Measurements from ENCODE around the gene NECAB2.

NECAB2 gene

DNA sequence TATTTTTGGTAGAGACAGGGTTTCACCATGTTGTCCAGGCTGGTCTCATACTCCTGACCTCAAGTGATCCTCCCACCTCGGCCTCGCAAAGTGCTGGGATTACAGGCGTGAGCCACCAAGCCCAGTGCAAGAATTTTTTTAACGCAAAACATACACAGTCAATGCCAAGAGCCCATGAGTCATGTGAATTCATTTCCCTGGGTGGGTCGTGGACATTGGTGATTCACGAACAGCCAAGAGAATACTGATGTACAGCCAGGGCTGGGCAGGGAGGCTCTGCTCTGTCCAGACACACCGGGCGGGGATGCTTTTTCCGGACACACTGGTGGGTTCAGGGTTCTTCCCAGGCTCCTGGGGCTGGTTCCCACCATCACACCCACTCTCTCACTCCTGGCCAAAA lies 56.8 kb downstream of the NECAB2 start:
- DNase-seq (ENCODE audit: low read depth in 2 of 2), result no peak

- no peak for DNase-seq (ENCODE audit: low read depth in 2 of 2)
Observed at GRCh38 chr16:84026606-84027005, 58.6 kb downstream of the NECAB2 start.

- no peak for DNase-seq (ENCODE audit: low read depth in 2 of 2)
Observed at GRCh38 chr16:84027625-84028024, 59.6 kb downstream of the NECAB2 start.

- no peak for DNase-seq (ENCODE audit: low read depth in 2 of 2)
Observed at GRCh38 chr16:84029297-84030047, 61.4 kb downstream of the NECAB2 start.

- DNase-seq (ENCODE audit: low read depth in 2 of 2), result no peak
Observed at GRCh38 chr16:84031556-84031955, 63.5 kb downstream of the NECAB2 start.

DNA sequence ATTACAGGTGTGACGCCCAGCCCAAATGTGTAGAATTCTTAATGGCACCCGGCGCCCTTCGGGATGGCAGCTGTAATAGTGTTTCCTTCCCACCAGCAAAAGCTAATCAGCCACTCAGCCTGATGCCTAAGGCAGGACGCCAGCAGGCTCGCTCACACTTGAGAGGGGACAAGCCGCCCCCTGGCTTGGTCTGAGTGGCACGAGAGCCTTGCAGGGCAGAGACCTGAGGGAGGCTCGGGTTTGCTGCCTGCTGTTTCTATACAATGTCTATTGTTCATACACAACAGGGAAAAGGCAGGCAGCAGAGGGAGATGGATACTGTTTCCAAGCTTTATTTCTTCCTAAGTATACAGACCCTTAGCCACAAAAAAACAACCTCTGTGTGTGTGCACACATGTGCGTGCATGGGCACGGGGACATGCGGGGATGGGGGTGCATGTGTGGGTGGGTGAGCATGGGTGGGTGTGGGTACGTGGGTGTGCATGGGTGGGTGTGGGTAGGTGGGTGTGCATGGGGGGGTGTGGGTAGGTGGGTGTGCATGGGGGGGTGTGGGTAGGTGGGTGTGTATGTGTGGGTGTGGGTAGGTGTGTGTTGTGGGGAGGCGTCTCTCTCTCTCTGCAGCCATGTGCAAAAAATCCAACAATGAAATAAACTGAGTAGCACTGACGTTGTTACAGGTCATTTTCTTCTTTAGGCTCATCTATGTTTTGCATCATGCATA lies 64.6 kb downstream of the NECAB2 start:
- no peak for DNase-seq (ENCODE audit: low read depth in 2 of 2)

GRCh38 chr16:84033251-84034195 lies 65.5 kb downstream of the NECAB2 start:
- DNase-seq (ENCODE audit: low read depth in 2 of 2), result no peak

DNA sequence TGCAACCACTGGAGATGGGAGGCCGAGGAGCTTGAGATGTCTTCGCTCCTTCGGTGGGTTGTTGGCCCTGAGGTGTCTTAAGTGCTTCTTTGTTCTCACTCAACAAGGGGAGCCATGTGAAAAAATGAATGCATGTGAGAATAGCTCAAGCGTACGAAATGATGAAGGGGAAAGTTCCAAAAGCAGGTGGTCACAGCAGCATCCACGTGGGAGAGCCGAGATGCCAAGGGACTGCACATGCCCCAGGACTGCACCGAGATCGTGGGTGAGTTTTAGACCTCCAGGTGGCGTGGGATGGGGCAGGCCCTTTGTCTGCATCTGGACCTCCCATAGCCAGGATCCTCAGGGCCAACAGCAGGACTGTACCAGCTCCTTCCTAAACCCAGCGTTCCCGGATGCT lies 66.5 kb downstream of the NECAB2 start:
- DNase-seq (ENCODE audit: low read depth in 2 of 2), result no peak

DNA sequence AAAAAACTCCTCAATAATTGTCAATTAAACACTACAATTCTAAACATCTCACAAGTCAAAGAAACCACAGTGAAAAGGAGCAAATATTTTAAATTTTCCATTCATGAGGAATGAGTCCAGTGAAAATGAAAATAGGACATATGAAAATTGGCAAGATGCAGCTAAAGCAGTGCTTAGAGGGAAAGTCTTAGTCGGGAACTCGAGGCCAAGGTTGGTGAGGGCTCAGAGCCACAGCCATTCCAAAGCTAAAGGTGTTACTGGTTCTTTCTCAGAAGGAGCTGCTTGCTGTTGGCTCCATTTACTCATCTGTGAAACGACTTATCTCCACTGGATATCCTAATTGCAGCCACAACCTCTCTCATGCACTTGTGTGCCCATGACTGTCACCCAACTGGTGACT lies 68.1 kb downstream of the NECAB2 start:
- no peak for DNase-seq (ENCODE audit: low read depth in 2 of 2)

- DNase-seq (ENCODE audit: low read depth in 2 of 2), result no peak
Observed at GRCh38 chr16:84036982-84037425, 69.0 kb downstream of the NECAB2 start.

GRCh38 chr16:84038469-84038868 lies 70.4 kb downstream of the NECAB2 start:
- DNase-seq (ENCODE audit: low read depth in 2 of 2), result no peak

- DNase-seq (ENCODE audit: low read depth in 2 of 2), result no peak
Observed at GRCh38 chr16:84039696-84040095, 71.7 kb downstream of the NECAB2 start.

- no peak for DNase-seq (ENCODE audit: low read depth in 2 of 2)
Observed at GRCh38 chr16:84040226-84040822, 72.3 kb downstream of the NECAB2 start.

DNA sequence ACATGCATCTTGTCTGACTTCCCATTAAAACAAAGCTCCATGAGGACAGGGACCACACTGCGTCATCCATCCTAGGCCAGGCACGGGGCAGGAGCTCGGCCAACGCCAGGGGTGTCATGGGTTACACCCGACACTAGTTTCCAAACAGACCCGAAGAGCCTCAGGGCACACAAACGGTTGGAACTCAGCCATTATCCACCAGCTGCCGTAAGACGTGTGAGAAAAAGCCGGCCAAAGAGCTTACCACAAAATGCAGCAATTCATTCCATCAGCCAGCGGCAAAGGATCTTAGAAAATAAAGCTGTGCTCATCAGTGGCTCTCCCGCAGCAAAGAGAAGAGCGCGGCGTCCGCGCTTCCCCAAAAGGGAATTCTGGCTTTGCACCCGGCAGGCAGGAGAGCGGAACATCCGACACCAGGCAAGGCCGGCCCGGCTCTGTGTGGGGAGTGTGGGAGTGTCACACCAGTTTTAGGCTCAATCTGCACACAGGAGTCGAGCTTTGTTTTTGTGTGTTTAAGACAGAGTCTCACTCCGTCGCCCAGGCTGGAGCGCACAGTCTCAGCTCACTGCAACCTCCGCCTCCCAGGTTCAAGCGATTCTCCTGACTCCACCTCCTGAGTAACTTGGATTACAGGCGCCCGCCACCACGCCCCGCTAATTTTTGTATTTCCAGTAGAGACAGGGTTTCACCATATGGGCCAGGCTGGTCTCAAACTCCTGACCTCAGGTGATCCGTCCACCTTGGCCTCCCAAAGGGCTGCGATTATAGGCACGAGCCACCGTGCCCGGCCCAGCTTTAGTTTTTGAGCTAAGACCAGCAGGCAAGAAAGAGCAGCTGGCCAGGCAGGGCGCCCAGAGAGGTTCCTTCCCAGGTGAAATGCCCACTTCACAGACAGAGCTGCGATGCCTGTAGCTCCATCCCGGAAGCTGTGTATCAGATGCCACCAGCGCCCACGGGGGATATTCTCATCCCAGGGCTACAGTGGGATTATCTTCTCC lies 73.1 kb downstream of the NECAB2 start:
- no peak for DNase-seq (ENCODE audit: low read depth in 2 of 2)

DNA sequence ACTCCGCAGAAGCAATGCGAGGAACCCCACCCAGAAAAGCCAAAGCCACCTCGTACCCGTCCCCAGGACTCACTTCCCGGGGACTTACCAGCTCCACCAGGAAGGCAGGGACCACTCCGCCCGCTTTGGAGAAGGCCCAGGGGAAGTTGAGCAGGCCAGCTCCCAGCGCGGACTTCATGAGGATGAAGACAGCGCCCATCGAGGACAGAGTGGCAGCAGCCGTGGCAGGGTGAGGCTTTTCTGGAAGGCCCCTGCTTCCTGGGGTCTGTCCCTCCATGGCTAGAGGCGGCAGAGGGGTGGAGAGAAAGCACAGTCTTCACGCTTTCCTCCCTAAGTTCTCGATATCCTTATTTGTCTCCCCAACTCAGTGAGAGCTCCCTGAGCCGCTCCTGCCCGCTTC lies 73.8 kb downstream of the NECAB2 start:
- no peak for DNase-seq (ENCODE audit: low read depth in 2 of 2)

GRCh38 chr16:84042308-84042878 lies 74.3 kb downstream of the NECAB2 start, which contains the start of gene SLC38A8:
SLC38A8 (minus strand) TSS chr16:84042795; CDS start chr16:84042157, 638 bp downstream.
- no peak for DNase-seq (ENCODE audit: low read depth in 2 of 2)

- DNase-seq (ENCODE audit: low read depth in 2 of 2), result no peak
Observed at GRCh38 chr16:84042879-84043485, 74.9 kb downstream of the NECAB2 start.

DNA sequence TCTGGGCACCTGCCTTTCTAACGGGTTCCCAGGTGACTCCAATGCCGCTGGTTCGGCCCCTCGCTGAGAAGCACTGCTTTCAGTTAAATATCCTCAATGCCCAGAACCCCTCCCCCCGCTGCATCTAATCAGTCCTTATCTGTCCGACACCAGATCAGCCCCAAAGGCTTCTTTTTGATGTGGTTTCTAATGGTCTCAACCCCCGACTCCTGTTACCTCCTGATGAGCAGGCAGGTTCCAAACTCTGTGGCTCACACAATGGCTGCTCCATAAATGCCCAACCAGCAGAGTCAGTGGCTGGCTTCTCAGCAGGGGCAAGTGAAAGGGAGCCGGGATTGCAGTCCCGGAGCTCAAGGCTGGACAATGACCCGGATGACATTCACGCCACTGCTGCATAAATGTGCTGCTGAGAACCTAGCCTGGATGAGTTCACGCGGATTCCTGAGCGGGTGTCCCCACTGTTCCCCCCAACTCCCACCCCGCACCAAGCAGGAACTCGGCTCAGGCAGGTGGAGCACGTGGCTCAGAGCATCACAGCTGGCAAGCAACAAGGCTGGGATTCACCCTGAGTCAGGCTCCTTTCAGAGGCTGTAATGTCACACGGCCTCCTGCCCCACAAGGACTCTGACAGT lies 75.6 kb downstream of the NECAB2 start:
- DNase-seq (ENCODE audit: low read depth in 2 of 2), result no peak

DNA sequence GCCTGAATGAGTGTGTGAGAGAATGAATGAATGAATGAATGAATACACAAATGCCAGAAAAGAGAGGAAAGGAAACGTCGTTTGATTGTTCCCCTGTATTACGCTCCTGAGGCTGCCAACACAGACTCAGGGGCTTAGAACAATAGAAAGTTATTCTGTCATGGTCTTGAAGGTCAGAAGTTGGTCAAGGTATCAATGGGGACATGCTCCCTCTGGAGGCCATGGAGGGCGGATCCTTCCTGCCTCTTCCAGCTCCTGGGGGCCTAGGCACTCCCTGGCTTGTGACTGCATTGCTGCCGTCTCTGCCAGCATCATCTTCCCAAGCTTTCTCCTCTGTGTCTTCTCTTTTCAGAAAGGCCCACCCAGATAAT lies 76.1 kb downstream of the NECAB2 start:
- no peak for DNase-seq (ENCODE audit: low read depth in 2 of 2)

All from stimulated activated CD4-positive, alpha-beta T cell treated with anti-CD3 and anti-CD28 coated beads, Interleukin-1b, Interleukin-23, amount 100 ng/mL, for 1 hour (primary cell).